Activated T-cell treated with anti-CD3 and anti-CD28 coated beads, Interleukin-2, amount 50 U/mL, for 24 hours (primary cell): ENCODE data around the gene MAPK4.

Experiments
- DNase-seq: peaks from one replicate; pipeline ENCODE4 v3.0.0-alpha.2; 2020
- H3K27ac Mint-ChIP-seq: 2 replicates; pipeline ENCODE4 v1.8.0; 2020; ENCODE audit warnings: mild to moderate bottlenecking, mixed read lengths
- H3K27me3 Mint-ChIP-seq: 2 replicates; pipeline ENCODE4 v1.8.0; 2020; ENCODE audit warnings: mixed read lengths
- H3K36me3 Mint-ChIP-seq: 2 replicates; pipeline ENCODE4 v1.8.0; 2020; ENCODE audit warnings: low read depth, mixed read lengths
- H3K4me1 Mint-ChIP-seq: 2 replicates; pipeline ENCODE4 v1.8.0; 2020; ENCODE audit warnings: low read depth, mixed read lengths
- H3K4me3 Mint-ChIP-seq: 2 replicates; pipeline ENCODE4 v1.8.0; 2020; ENCODE audit warnings: mild to moderate bottlenecking, moderate library complexity, mixed read lengths
- H3K9me3 Mint-ChIP-seq: 2 replicates; pipeline ENCODE4 v1.8.0; 2020; ENCODE audit warnings: mixed read lengths

The MAPK4 gene

DNA sequence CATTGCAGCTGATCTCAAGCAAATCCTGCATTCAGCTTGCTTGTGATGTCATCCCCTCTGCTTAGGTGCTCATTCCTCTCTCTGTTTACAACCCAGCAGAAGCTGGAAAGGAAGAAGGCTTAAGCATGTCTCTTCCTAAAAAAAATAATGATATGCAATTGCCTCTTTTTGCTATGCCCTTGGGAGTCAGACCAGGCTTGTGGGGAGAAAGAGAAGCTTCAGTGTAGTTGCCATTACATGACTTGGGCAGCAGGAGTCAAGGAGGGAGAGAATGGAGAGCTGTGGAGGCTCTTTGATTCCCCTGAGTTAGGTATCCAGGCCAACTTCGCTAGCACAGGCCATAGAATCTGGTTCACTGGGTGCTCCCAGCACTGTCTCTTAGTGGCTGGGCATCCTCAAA lies 101.1 kb downstream of the MAPK4 start:
- H3K9me3 Mint-ChIP-seq = peaks cover 5% of the 10 kb centered on the region

GRCh38 chr18:50662177-50662576 lies 102.3 kb downstream of the MAPK4 start:
- Mint-ChIP-seq H3K27ac (no peak overlapping the region), H3K4me1 (no peaks in the 10 kb centered on the region), H3K36me3 (no peaks in the 10 kb centered on the region), H3K4me3 (no peak overlapping the region), H3K9me3 (peaks cover 5% of the 10 kb centered on the region), H3K27me3 (no peaks in the 10 kb centered on the region)
- DNase-seq = no peak

More for the DNA sequence above, 101.1 kb downstream of the MAPK4 start:
- Mint-ChIP-seq H3K27me3 (no peaks in the 10 kb centered on the region), H3K4me1 (no peaks in the 10 kb centered on the region), H3K4me3 (no peak overlapping the region), H3K36me3 (no peaks in the 10 kb centered on the region), H3K27ac (no peak overlapping the region)
- DNase-seq = no peak

GRCh38 chr18:50662775-50663383 lies 103.0 kb downstream of the MAPK4 start:
- H3K4me3 Mint-ChIP-seq = no peak overlapping the region
- no peaks in the 10 kb centered on the region for H3K4me1 Mint-ChIP-seq
- H3K27me3 Mint-ChIP-seq = no peaks in the 10 kb centered on the region
- H3K9me3 Mint-ChIP-seq = peaks cover 5% of the 10 kb centered on the region
- no peak for DNase-seq
- no peak overlapping the region for H3K27ac Mint-ChIP-seq
- no peaks in the 10 kb centered on the region for H3K36me3 Mint-ChIP-seq

- no peak overlapping the region for H3K4me3 Mint-ChIP-seq
- H3K4me1 Mint-ChIP-seq = no peaks in the 10 kb centered on the region
- peaks cover 5% of the 10 kb centered on the region for H3K9me3 Mint-ChIP-seq
- H3K27me3 Mint-ChIP-seq = no peaks in the 10 kb centered on the region
- DNase-seq = no peak
- no peaks in the 10 kb centered on the region for H3K36me3 Mint-ChIP-seq
- no peak overlapping the region for H3K27ac Mint-ChIP-seq
These were observed 103.9 kb downstream of the MAPK4 start for GRCh38 chr18:50663626-50664441.

- no peaks in the 10 kb centered on the region for H3K36me3 Mint-ChIP-seq
- H3K9me3 Mint-ChIP-seq = peaks cover 5% of the 10 kb centered on the region
- no peak for DNase-seq
- no peaks in the 10 kb centered on the region for H3K4me1 Mint-ChIP-seq
- H3K27ac Mint-ChIP-seq = no peak overlapping the region
- no peaks in the 10 kb centered on the region for H3K27me3 Mint-ChIP-seq
- no peak overlapping the region for H3K4me3 Mint-ChIP-seq
These were observed 105.1 kb downstream of the MAPK4 start for GRCh38 chr18:50665015-50665414.

- no peaks in the 10 kb centered on the region for H3K36me3 Mint-ChIP-seq
- H3K9me3 Mint-ChIP-seq = peaks cover 5% of the 10 kb centered on the region
- no peak overlapping the region for H3K4me3 Mint-ChIP-seq
- H3K27me3 Mint-ChIP-seq = no peaks in the 10 kb centered on the region
- no peaks in the 10 kb centered on the region for H3K4me1 Mint-ChIP-seq
- H3K27ac Mint-ChIP-seq = no peak overlapping the region
- DNase-seq = no peak
These were observed 105.6 kb downstream of the MAPK4 start for GRCh38 chr18:50665519-50665918.

- Mint-ChIP-seq H3K4me1 (no peaks in the 10 kb centered on the region), H3K27me3 (no peaks in the 10 kb centered on the region), H3K9me3 (peaks cover 5% of the 10 kb centered on the region), H3K36me3 (no peaks in the 10 kb centered on the region), H3K4me3 (no peak overlapping the region), H3K27ac (no peak overlapping the region)
- no peak for DNase-seq
These were observed 106.6 kb downstream of the MAPK4 start for GRCh38 chr18:50666536-50666935.

GRCh38 chr18:50671376-50671775 lies 111.5 kb downstream of the MAPK4 start:
- Mint-ChIP-seq H3K27me3 (no peaks in the 10 kb centered on the region), H3K9me3 (no peaks in the 10 kb centered on the region), H3K36me3 (no peaks in the 10 kb centered on the region), H3K27ac (no peak overlapping the region), H3K4me1 (no peaks in the 10 kb centered on the region), H3K4me3 (no peak overlapping the region)
- no peak for DNase-seq

- no peak for DNase-seq
- Mint-ChIP-seq H3K4me1 (no peaks in the 10 kb centered on the region), H3K4me3 (no peak overlapping the region), H3K27me3 (no peaks in the 10 kb centered on the region), H3K27ac (no peak overlapping the region), H3K9me3 (no peaks in the 10 kb centered on the region), H3K36me3 (no peaks in the 10 kb centered on the region)
These were observed 114.6 kb downstream of the MAPK4 start for GRCh38 chr18:50674307-50674980.

GRCh38 chr18:50675043-50675442 lies 115.2 kb downstream of the MAPK4 start:
- DNase-seq = no peak
- H3K4me3 Mint-ChIP-seq = no peak overlapping the region
- H3K27me3 Mint-ChIP-seq = no peaks in the 10 kb centered on the region
- H3K4me1 Mint-ChIP-seq = no peaks in the 10 kb centered on the region
- H3K9me3 Mint-ChIP-seq = no peaks in the 10 kb centered on the region
- no peak overlapping the region for H3K27ac Mint-ChIP-seq
- H3K36me3 Mint-ChIP-seq = no peaks in the 10 kb centered on the region

DNA sequence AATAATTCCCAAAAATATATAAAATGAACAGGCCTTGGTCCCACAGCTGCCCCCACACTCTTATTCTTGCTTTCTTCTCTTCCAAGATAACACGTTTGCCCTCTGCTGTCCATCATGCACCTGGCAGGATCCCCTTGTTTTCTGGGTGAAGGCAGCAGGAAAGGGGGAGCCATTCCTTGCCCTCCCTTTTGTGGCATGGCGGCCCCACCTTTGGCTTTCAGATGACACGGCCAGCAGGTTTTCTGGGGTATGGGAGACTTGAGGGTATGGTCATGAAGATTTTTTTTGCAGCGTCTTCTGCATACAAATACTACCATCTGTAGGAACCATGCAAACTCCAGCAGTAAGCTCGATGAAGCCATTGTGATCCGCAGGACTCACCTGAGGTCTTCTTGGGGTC lies 118.8 kb downstream of the MAPK4 start:
- no peak for DNase-seq
- Mint-ChIP-seq H3K4me3 (no peak overlapping the region), H3K4me1 (no peaks in the 10 kb centered on the region), H3K9me3 (no peaks in the 10 kb centered on the region), H3K27me3 (peaks cover 3% of the 10 kb centered on the region), H3K27ac (no peak overlapping the region), H3K36me3 (no peaks in the 10 kb centered on the region)

GRCh38 chr18:50679056-50679455 lies 119.2 kb downstream of the MAPK4 start:
- Mint-ChIP-seq H3K9me3 (no peaks in the 10 kb centered on the region), H3K4me1 (no peaks in the 10 kb centered on the region), H3K27ac (no peak overlapping the region), H3K4me3 (no peak overlapping the region), H3K27me3 (peaks cover 3% of the 10 kb centered on the region), H3K36me3 (no peaks in the 10 kb centered on the region)
- DNase-seq = no peak

- no peak overlapping the region for H3K27ac Mint-ChIP-seq
- no peaks in the 10 kb centered on the region for H3K36me3 Mint-ChIP-seq
- H3K4me3 Mint-ChIP-seq = no peak overlapping the region
- H3K4me1 Mint-ChIP-seq = no peaks in the 10 kb centered on the region
- DNase-seq = no peak
- peaks cover 3% of the 10 kb centered on the region for H3K27me3 Mint-ChIP-seq
- H3K9me3 Mint-ChIP-seq = no peaks in the 10 kb centered on the region
These were observed 119.8 kb downstream of the MAPK4 start for GRCh38 chr18:50679656-50680055.

DNA sequence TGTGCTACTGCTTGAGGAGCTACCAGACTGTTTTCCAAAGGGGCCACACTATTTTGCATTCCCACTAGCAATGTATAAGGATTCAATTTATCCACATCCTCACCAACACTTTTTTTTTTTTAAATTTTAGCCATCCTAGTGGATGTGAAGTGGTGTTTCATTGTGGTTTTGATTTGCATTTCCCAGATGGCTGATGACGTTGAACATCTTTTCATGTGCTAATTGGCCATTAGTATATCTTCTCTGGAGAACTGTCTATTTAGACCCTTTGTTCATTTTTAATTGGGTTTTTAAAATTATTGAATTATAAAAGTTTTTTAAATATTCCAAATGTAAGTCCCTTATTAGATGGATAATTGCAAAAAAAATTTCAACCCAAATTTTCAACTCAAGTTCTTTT lies 121.1 kb downstream of the MAPK4 start:
- H3K36me3 Mint-ChIP-seq = no peaks in the 10 kb centered on the region
- no peak overlapping the region for H3K4me3 Mint-ChIP-seq
- H3K27ac Mint-ChIP-seq = no peak overlapping the region
- H3K9me3 Mint-ChIP-seq = no peaks in the 10 kb centered on the region
- peaks cover 3% of the 10 kb centered on the region for H3K27me3 Mint-ChIP-seq
- no peaks in the 10 kb centered on the region for H3K4me1 Mint-ChIP-seq
- DNase-seq = no peak

DNA sequence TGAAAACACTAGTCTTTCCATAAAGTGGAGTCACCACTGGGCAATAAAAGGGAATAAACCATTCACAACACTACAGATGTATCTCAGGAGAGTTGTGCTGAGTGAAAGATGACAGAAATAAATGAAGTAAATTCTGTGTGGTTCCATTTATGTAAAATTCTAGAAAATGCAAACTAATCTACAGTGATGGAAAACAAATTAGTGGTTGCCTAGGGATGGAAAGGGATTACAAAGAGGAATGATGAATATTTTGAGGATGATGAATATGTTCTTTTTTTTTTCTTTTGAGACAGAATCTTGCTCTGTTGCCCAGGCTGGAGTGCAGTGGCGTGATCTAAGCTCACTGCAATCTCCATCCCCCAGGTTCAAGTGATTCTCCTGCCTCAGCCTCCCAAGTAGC lies 123.0 kb downstream of the MAPK4 start:
- Mint-ChIP-seq H3K4me1 (no peaks in the 10 kb centered on the region), H3K27ac (no peak overlapping the region), H3K27me3 (peaks cover 3% of the 10 kb centered on the region), H3K9me3 (no peaks in the 10 kb centered on the region), H3K4me3 (no peak overlapping the region), H3K36me3 (no peaks in the 10 kb centered on the region)
- no peak for DNase-seq
